Lower leg skin (tissue), 3 donors: Measurements from ENCODE around the gene FAM98C.

ENCODE experiments used
- POLR2A ChIP-seq, 2 donors: fragments of 450-650 bp; IDR thresholded peaks; one replicate each; pipeline ENCODE4 v1.6.1; 2016 to 2017; ENCODE audit warnings: antibody characterized with exemption in 2 of 2, mild to moderate bottlenecking in 1 of 2, moderate library complexity in 1 of 2
- TF ChIP-seq, protein P1 (sequence below), 3 donors: fragments of 450-650 bp; IDR thresholded peaks; one replicate each; pipeline ENCODE4 v1.5.1; 2016; ENCODE audit warnings: antibody characterized with exemption in 3 of 3, mild to moderate bottlenecking in 3 of 3, moderate library complexity in 2 of 3

DNA sequence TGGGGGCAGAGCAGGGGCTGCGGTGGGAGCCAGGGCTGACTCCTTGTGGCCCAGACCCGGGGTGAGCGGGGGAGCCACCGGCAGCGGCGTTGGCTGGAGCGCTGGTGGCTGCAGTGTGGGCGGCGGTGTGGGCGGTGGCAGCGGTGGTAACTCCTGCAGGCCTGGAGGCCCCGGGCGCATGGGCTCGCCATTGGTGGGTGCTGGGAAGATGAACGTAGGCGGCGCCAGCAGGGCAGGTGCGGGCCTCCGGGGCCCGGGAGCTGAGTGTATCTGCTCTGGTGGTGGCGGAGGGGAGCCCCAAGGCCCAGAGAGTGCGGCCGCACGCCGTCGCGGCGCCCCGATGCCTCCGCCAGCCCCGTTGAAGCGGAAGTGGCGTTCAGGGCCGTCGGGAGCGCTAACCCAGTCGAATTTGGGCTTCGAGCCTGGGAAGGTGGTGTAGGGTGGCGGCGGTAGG, 17.1 kb upstream of the FAM98C start:
- TF ChIP-seq, protein P1, sequence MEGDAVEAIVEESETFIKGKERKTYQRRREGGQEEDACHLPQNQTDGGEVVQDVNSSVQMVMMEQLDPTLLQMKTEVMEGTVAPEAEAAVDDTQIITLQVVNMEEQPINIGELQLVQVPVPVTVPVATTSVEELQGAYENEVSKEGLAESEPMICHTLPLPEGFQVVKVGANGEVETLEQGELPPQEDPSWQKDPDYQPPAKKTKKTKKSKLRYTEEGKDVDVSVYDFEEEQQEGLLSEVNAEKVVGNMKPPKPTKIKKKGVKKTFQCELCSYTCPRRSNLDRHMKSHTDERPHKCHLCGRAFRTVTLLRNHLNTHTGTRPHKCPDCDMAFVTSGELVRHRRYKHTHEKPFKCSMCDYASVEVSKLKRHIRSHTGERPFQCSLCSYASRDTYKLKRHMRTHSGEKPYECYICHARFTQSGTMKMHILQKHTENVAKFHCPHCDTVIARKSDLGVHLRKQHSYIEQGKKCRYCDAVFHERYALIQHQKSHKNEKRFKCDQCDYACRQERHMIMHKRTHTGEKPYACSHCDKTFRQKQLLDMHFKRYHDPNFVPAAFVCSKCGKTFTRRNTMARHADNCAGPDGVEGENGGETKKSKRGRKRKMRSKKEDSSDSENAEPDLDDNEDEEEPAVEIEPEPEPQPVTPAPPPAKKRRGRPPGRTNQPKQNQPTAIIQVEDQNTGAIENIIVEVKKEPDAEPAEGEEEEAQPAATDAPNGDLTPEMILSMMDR (IDR thresholded peaks at IDR 0.05): no peak
- no peak for TF ChIP-seq POLR2A (IDR thresholded peaks at IDR 0.05)
